ENCODE results near the gene CDT1.
"Not testable (repeated sequence)": the region's sequence is repeated elsewhere in the genome, so short reads cannot be mapped to it uniquely, and the experiment has no call there.

The CDT1 gene

GRCh38 chr16:88820385-88821025, 16.9 kb downstream of the CDT1 start:
- no peak for DNase-seq

GRCh38 chr16:88821168-88821850, 17.7 kb downstream of the CDT1 start:
- no peak for DNase-seq

- no peak for DNase-seq
These were observed 18.9 kb downstream of the CDT1 start for GRCh38 chr16:88822281-88823040.

GRCh38 chr16:88823646-88824045, 20.1 kb downstream of the CDT1 start:
- DNase-seq = not testable (repeated sequence)

- no peak for DNase-seq
These were observed 20.9 kb downstream of the CDT1 start for GRCh38 chr16:88824256-88825077.

- no peak for DNase-seq
These were observed 21.6 kb downstream of the CDT1 start for GRCh38 chr16:88825146-88825545.

- DNase-seq = no peak
These were observed 22.7 kb downstream of the CDT1 start for GRCh38 chr16:88826070-88826840.

GRCh38 chr16:88827727-88828126, 24.1 kb downstream of the CDT1 start:
- no peak for DNase-seq

GRCh38 chr16:88828711-88829110, 25.1 kb downstream of the CDT1 start:
- DNase-seq = no peak

GRCh38 chr16:88830258-88830657, 26.7 kb downstream of the CDT1 start:
- no peak for DNase-seq

- no peak for DNase-seq
These were observed 27.2 kb downstream of the CDT1 start for GRCh38 chr16:88830783-88831182.

- no peak for DNase-seq
These were observed 28.2 kb downstream of the CDT1 start for GRCh38 chr16:88831838-88832237.

- no peak for DNase-seq
These were observed 29.5 kb downstream of the CDT1 start for GRCh38 chr16:88833086-88833485.

GRCh38 chr16:88834670-88835069, 31.1 kb downstream of the CDT1 start:
- DNase-seq = no peak

GRCh38 chr16:88835383-88835782, 31.8 kb downstream of the CDT1 start:
- DNase-seq = no peak

GRCh38 chr16:88835818-88836217, 32.2 kb downstream of the CDT1 start:
- no peak for DNase-seq

- no peak for DNase-seq
These were observed 33.2 kb downstream of the CDT1 start for GRCh38 chr16:88836791-88837190.

- DNase-seq = no peak
These were observed 34.2 kb downstream of the CDT1 start for GRCh38 chr16:88837806-88838205.

- no peak for DNase-seq
These were observed 35.0 kb downstream of the CDT1 start for GRCh38 chr16:88838566-88838965.

GRCh38 chr16:88839026-88839529, 35.5 kb downstream of the CDT1 start:
- DNase-seq = no peak

- DNase-seq = no peak
These were observed 36.4 kb downstream of the CDT1 start for GRCh38 chr16:88839745-88840599.
